GM12864 (cell line): ENCODE results near the gene ZNHIT2.

ENCODE experiments used
- DNase-seq: peaks from one replicate; pipeline ENCODE4 v3.0.0-alpha.2; 2011; ENCODE audit warnings: low read depth
- H3K4me3 ChIP-seq: 2 replicates; pipeline ENCODE4 v1.5.1; 2011; ENCODE audit warnings: mild to moderate bottlenecking, low read depth, low read length, control low read depth
- TF ChIP-seq, protein P1 (sequence below): IDR thresholded peaks from 2 replicates; pipeline ENCODE4 v1.5.1; 2011; ENCODE audit warnings: low read depth, mild to moderate bottlenecking, moderate library complexity, low read length, control low read depth, inconsistent platforms; ENCODE audit errors: missing control alignments

The ZNHIT2 gene

DNA sequence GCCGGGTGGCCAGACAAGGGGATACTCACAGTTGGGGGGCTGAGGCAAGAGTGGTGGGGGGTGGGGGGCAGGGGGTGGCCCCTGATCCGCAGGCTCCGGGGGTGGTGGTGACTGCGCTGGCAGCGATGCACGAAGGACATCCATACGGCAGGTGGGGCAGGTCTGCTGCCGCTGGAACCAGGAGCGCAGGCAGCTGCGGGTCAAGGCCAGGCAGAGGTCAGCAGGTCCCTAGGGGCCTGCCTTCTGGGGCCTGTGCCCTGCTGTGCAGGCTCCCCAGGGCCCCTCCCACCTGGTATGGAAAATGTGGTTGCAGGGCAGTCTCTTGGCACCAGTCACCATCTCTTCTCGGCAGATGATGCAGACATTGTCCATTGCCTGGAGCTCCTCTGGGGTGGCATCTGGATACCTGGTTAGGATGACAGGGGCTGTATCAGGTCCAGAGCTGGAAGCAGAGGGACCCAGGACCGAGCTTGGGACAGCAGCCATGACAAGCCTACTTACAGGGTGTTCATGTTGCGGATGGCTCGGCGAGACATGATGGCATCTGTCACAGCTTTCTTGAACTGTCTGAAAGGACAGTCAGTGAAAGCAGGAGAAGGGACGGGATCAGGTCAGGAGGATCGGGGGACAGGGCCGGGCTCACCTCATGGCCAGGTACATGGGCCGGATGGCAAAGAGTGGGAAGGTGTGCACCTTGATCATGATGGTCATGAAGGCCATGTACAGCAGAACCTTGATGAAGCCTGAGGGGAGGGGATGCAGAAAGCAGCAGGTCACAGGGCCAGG, 13.3 kb upstream of the ZNHIT2 start:
- TF ChIP-seq, protein P1, sequence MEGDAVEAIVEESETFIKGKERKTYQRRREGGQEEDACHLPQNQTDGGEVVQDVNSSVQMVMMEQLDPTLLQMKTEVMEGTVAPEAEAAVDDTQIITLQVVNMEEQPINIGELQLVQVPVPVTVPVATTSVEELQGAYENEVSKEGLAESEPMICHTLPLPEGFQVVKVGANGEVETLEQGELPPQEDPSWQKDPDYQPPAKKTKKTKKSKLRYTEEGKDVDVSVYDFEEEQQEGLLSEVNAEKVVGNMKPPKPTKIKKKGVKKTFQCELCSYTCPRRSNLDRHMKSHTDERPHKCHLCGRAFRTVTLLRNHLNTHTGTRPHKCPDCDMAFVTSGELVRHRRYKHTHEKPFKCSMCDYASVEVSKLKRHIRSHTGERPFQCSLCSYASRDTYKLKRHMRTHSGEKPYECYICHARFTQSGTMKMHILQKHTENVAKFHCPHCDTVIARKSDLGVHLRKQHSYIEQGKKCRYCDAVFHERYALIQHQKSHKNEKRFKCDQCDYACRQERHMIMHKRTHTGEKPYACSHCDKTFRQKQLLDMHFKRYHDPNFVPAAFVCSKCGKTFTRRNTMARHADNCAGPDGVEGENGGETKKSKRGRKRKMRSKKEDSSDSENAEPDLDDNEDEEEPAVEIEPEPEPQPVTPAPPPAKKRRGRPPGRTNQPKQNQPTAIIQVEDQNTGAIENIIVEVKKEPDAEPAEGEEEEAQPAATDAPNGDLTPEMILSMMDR: no peak
- H3K4me3 ChIP-seq: no peak overlapping the region
- no peak for DNase-seq

- DNase-seq: no peak
- no peak overlapping the region for H3K4me3 ChIP-seq
- TF ChIP-seq, protein P1: no peak
Measured at GRCh38 chr11:65129649-65130441, 12.3 kb upstream of the ZNHIT2 start.

- no peak overlapping the region for H3K4me3 ChIP-seq
- DNase-seq: no peak
- TF ChIP-seq, protein P1: no peak
Measured at GRCh38 chr11:65128182-65129145, 11.0 kb upstream of the ZNHIT2 start.

DNA sequence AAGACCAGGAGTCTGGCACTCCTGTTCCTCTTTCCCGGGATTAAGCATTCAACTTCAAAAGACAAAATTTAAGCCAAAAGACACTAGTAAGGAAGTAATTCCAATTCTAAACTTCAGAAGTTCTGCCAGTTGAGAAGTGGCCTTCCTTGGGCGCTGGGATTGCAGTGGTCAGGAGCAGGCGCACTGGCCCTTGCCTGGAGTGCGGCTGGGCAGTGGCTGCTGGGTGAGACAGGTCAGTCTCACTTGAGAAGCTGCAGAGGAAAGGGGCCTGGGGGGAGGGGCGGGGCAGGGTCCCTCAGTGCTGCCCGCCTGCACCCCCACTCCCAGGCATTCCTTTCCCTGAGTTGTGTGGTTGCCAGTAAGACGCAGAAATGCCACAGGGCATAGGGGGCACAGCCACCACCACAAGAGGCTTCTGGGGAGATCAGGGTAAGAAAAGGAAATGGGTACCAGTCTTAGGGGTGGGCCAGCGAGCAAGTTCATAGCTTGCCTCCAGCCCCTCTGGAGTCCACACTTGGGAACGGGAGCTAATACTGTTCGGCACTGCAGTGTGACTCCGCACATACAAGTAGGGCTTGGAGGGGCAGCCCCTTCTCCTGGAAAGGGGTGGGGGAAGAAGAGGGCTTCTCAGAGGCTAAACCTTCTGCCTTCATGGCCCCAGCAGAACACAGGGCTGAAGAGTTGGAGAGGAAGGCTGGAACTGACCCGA, 10.1 kb upstream of the ZNHIT2 start:
- no peak overlapping the region for H3K4me3 ChIP-seq
- TF ChIP-seq, protein P1: no peak
- DNase-seq: no peak

GRCh38 chr11:65126624-65127274, 9.2 kb upstream of the ZNHIT2 start:
- H3K4me3 ChIP-seq: no peak overlapping the region
- TF ChIP-seq, protein P1: no peak
- no peak for DNase-seq
